Fibroblast of skin of scalp (primary cell): ENCODE measurements around the gene UQCRC1.
A peak's percentile ranks its signal among the peaks of the same experiment; 100 is the strongest.

ENCODE experiments used
- DNase-seq: peaks from one replicate; pipeline ENCODE4 v3.0.0-alpha.2; 2013

UQCRC1 gene

DNA sequence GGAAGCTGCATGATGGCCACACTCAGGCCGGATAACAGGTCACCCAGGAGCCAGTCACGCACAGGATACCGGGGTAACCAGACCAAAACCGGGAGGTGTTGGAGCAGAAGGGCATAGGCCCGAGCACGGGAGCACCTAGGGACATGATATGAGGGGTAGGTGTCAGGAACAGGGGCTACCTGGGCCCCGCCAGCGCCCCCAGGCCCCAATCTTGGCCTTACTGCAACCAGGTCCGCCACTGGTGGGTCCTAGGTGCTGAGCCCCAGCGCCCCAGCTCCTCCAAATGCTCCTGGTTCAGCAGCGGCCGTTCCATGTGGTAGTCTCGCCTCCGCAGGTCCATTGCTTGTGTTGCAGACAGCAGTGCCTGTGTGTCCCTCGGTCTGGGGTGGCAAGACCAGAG is 23.8 kb upstream of the UQCRC1 start:
- DNase-seq, result no peak

- no peak for DNase-seq
Measured at GRCh38 chr3:48631516-48632448, 22.3 kb upstream of the UQCRC1 start.

DNA sequence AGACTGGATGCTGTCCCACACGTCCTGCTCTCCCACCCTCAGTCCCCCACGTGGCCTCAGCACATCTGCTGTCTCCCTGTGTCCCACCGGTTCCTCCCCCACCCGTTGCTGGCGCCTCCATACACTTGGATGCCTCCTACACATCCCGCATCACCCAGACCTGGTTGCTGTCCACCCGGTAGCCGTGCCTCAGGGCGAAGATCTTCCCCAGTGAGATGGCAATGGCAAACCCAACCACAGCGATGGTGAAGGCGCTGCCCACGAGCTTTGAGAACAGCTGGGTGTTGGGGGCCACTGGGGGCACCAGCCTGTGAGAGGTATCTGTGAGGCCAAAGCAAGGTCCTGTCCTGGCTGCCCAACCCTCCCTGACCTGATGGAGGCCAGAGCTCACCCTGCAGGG is 21.4 kb upstream of the UQCRC1 start:
- DNase-seq, result no peak

- no peak for DNase-seq
Measured at GRCh38 chr3:48630407-48630806, 21.0 kb upstream of the UQCRC1 start.

DNA sequence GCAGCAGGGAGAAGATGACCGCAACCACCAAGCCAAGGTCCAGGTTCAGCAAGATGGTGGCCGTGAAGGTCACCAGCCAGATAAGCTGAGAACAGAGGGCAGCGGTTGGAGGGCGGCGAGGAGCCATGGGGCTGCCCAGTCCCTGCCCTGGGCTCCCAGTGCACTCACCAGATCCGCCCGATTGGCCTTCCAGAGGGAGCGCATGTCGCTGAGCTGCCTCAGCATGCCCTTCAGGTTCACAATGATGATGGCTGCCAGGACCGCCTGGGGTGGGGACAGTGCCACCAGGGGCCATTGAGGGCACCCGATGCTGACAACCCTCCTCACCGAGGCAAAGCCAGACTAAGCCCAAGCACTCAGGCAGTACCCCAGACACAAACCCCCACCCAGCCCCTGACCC is 20.4 kb upstream of the UQCRC1 start:
- DNase-seq, result no peak

DNA sequence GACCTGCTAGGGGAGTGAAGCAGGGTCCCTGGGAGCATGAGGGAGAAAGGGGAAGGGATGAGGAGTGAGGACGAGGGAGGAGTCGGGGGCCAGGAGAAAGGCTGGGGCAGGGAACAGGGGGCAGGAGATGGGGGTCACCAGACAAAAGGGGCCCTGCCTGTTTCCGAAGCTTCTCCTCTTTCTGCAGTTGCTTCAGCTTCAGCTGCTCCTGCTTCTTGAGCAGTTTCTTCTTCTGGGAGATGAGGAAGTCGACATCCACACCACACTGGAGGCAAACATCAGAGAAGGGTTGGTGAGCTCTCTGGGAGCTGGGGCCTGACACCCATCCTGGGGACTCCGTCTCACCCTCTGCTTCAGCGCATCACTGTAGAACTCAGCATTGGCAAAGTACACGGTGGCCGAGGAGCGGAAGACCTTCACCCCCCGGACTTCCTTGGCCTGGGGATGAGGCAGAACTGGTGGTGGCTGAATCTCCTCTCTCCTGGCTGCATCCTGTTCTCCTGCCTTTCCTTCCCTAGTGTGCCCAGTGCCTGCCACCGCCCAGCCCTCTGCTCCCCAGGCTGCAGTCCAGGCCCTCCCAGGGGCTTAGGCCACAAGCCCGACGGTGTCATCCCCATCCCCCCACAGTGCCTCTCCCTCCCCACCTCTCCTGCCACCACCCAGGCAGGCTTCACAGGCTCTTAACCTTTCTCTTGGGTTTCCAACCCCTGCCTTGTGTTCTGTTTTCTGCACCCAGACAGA is 19.0 kb upstream of the UQCRC1 start:
- DNase-seq, result no peak

GRCh38 chr3:48625600-48625999 is 16.2 kb upstream of the UQCRC1 start:
- DNase-seq, result no peak

GRCh38 chr3:48624767-48625166 is 15.3 kb upstream of the UQCRC1 start:
- no peak for DNase-seq

DNA sequence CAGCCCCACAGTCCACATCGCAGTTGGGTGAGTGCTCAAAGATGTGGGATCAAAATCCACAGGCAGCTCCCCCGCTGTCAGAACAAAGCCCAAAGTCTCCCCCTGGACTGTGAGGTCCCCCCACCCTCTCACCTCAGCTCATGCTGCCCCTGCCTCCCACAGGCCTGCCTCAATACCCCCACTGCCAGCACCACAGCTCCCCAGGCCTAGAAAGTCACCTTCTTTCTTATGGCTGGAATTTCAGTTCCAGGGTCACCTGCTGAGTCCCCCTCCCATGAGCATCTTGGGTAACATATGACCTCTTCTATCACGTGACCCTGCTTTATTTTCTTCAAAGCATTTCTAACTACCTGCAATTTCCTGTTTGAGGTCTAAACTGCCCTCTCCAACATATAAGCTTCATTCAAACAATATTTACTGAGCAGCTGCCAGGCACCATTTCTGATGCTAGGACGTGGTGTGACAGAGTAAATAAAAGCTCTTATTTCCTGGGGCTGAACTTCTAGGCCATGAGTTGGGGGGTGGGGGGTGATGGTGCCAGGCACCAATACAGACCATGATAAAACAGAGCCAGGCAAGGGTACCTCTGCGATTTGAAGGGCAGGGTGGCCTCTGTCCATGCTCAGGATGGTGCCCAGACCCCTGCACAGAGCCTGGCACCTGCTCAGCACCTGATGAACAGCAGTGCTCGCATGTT is 14.6 kb upstream of the UQCRC1 start:
- DNase-seq, result no peak

DNA sequence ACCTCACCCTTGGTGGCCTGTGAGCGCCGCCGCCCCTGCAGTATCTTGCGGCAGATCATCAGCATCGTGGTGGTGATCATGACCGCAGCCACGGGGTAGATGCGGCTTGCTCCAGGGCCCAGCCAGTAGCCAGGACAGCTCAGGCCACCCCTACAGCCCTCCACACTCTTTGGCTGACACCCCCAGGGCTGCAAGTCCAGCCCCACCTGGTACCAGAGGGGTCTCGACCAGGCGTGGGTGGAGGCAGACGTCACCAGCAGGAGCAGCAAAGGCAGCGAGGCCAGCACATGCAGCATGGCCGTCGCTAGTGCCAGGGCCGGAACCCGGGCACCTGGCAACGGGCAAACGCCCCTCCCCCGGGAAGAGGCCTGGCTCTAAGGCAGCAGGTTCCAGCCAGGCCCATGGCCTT is 12.0 kb upstream of the UQCRC1 start, which contains the start of gene TMEM89:
Gene TMEM89, minus strand, starts transcription at position 309 of the 409 bp plus-strand sequence. Its CDS starts 13 bp downstream, at position 296.
- no peak for DNase-seq

DNA sequence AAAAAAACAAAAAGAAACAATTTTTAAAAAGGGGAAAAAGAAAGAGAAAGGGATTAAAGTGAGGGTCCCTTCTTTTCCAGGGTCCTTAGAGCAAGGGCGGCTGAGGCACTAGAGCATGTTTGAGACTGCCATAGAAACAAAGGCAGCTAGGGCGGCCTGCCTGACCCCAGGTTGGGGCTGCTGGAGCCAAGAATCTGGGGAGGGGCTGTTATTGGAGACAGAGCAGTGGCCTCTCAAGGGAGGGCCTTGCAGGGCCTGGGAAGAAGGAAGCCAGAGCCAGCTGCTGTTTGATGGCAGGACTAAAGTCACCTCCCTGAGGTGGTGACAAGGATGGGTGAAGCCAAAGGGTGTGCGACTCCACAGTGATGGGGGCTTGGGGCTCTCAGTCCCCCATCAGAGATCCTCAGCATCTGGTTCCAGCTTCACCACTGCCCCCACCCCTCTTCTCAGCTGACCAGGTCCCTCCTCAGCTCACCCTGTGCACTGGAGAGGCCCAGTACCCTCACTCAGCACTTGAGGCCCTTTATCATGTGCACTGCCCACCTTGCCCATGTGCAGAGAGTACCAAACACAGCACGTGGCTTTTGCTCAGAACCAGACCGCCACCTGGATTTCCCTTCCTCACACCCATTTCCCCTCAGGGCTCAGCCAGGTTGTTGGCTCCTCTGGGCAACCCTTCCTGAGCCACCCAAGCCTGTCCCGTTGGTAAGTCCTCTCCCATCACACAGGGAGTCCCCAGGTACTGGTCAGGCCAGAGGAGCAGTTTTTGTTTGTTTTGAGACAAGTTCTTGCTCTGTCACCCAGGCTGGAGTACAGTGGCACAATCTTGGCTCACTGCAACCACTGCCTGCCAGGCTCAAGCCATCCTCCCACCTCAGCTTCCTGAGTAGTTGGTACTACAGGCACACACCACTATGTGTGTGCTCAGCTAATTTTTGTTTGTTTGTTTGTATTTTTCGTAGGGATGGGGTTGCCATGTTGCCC is 10.4 kb upstream of the UQCRC1 start:
- no peak for DNase-seq

DNA sequence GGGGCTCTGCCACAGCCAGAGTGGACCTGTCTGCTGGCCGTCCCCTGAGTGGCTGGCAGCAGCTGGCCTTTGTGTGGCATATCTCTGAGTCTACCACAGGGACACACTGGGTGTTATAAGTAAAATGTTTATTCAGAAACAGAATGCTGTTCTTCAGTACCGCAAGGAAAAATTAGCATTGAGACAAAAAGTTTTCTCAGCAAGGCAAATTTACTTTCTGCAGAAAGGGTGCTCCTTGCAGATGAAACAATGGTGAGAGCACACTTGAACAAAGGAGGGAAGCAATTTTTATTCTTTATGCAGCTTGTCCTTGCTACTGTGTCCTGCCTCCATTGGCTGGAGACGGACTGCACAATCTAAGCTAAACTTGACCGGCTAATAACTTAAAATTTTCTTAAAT is 8.1 kb upstream of the UQCRC1 start:
- no peak for DNase-seq

GRCh38 chr3:48614044-48614443 is 4.6 kb upstream of the UQCRC1 start:
- peak; percentile 70 for DNase-seq

DNA sequence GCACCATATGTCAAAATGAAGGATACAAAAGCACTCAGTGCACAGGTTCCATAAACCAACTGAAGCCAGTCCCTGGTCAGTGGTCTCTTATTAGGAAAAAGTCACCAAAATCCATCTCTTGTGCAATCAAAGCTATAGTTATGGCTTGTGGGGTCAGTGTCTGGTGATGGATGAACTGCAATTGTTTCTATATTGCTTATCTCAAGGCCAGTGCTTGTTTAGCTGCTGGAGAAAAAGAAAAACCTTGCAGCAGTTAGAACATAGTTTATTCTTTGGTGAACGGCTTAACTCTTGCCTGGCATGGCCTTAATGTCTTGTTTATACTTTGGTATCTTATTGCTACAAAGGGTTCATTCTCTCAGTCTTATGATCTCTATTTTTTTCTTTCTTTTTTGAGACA is 2.9 kb upstream of the UQCRC1 start:
- no peak for DNase-seq

- DNase-seq, result no peak
Measured at GRCh38 chr3:48607519-48607918, 1.9 kb downstream of the UQCRC1 start.

GRCh38 chr3:48601622-48601994 is 7.8 kb downstream of the UQCRC1 start:
- DNase-seq, result no peak

DNA sequence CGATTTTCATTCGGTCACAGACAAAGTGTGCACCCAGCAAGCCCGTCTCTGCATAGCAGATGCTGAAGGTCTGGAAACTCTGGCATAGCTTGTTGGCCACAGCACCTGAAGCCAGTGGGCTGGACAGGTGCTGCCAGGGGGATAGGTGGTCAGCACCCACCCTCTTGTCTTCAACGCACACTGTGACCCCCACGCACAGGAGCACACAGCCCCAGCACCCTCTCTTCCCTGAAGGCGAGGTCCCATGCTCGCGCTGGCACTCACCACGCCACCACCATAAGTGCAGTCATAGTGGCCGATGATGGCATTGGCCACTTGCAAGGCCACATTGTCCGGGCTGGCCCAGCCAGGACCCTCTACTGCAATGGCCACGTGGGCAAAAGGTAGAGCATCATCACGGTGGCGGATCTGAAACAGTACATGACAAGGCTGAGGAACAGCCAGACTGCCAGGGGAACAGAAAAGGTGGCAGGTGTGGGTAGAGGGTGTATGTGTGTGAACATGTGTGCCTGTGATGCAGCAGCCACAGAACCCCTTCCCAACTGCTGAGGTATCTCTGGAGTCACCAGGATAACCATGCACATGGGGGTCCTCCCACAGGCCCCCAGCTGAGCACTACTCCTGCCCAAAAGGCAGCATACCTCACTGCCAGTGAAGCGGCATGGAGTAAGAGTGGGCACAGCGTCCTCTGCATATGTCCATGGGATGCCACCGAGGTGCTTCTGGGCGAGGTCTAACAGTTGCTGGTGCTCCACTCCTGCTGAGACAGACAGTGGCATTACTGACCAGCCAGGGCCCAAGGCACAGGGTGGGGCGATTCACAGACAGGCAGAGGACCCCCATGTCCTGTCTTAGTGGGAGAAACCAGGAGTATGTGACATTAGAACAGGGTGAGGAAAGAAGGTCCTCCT is 8.5 kb downstream of the UQCRC1 start:
- no peak for DNase-seq

GRCh38 chr3:48599509-48600285 is 9.7 kb downstream of the UQCRC1 start:
- no peak for DNase-seq

DNA sequence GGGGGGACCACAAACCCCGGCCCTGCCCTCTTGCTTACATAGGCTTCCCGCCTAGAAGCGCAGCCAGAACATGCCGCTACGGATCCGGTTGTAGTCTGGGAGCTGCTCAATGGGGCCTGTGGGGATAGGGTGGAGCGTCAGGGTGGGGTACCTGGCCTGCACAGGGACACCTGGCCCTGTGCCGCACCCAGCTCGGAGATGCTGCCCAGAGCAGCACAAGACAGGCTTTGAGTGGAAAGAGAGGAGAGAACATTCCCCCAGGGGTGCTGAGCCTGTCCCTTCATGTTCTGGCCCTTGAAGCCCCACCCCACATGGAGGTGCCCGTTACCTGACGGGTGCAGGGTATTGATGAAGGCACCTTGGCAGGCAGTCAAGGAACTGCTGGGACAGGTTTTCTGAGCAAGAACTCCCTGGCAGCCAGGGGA is 10.4 kb downstream of the UQCRC1 start:
- DNase-seq, result no peak
